ENCODE data around the gene MCIDAS.

- no peak for TF ChIP-seq CTCF (IDR thresholded peaks at IDR 0.05; ENCODE audit: low read depth, low read length)
- no peak for TF ChIP-seq EZH2phosphoT487 (IDR thresholded peaks at IDR 0.05; ENCODE audit: low read depth)
These were observed 50.8 kb downstream of the MCIDAS start for GRCh38 chr5:55176176-55176818.
